HG02884 (cell line): Measurements from ENCODE around the gene BDKRB1.

ENCODE experiments used
- ATAC-seq: cut with Tn5 transposase; IDR thresholded peaks from one replicate; pipeline ENCODE4 v1.9.1; 2021; ENCODE audit warnings: mild to moderate bottlenecking, moderate library complexity; ENCODE audit not compliant: unreplicated experiment

Gene BDKRB1

DNA sequence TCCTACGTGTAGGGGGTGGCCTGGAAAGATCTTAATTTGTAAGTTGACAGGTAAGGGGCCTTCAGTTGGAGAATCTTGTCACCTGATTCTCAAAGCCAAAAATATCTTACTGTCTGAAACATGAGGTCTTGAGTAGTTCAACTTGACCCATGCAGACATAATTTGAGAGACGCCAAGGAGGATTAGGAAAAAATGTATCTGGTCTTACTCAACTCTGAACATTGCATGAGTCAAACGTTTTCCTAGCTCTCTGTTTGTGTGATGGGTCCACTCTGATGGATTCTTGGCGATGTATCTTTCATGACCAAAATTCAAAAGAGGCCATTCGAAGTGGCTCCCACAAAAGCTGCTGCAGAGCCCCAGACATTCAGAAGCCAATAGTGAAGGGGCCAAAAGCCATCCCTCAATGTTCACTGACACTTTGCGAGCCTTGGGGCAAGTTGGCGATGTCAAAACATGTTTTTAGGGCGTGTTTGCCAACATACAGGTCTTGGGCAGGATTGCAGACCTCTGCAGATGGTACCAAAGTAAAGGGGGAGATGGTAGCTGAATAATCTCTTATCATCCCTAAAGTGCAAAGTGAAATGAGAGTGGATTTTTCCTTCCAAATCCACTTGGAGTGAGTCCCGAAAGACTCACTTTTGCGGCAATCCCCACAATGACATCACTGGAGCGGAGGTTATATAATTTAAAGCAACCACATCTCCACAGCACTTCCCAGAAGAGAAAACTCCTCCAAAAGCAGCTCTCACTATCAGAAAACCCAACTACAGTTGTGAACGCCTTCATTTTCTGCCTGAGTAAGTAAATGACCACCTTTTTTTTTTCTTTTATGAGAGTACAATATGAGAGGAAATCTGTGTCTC is at the start of gene BDKRB1:
BDKRB1 (plus strand) TSS at position 710 of the 866 bp plus-strand sequence. CDS start 7,473 bp downstream, outside the sequence.
- ATAC-seq, result no peak

DNA sequence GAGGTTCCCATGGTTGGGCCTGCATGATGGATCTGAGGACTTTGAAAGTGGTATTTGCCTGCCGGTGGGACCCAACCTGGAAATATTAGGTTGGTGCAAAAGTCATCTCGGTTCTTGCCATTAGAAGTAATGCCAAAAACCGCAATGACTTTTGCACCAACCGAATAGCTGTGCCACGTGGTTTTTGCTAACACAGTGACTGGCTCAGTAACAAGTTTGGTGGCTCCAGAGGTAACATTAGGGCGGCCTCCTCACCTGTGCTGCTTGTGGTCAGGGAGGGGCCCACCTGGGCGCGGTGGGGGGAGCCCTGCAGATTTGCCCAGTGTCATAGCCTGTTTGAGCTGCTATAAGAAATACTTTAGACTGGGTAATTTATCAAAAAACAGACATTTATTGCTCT is 49.5 kb upstream of the BDKRB1 start:
- ATAC-seq, result no peak

DNA sequence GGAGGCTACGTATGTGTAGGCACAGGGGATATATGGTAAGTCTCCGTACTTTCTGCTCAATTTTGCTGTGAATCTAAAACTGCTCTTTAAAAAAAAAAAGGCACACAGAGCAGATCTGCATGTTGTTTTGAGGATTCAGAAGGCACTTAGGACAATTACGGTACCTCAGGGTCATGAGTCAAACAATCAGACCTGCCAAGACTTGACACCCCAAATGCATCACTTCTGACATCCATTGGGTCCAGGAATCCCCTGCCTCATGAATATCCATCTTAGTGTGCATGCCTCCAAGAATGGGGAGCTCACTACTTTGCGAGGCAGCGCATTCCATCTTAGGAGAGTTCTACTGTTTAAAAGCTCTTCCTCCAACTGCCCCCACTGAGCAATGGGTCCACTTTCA is 48.3 kb upstream of the BDKRB1 start:
- ATAC-seq, result no peak

DNA sequence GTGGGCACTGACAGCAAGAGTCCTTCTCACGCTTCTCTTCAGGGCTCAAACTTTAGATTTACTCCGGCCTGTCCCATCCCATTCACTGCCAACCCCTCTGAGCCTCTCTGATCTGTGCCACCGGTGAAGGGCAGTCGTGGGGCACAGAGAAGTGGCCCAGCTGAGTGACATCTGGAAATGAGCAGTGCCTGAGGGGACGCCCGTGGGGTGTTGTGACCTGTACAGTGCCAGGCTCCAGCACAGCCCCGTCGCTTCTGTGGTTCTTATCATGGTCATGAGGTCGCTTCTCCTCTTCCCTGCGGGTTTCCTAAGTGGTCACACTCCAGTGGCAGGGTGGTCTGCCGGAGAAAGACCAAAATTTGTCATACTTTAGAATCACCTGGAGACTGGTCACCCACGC is 47.3 kb upstream of the BDKRB1 start:
- no peak for ATAC-seq

DNA sequence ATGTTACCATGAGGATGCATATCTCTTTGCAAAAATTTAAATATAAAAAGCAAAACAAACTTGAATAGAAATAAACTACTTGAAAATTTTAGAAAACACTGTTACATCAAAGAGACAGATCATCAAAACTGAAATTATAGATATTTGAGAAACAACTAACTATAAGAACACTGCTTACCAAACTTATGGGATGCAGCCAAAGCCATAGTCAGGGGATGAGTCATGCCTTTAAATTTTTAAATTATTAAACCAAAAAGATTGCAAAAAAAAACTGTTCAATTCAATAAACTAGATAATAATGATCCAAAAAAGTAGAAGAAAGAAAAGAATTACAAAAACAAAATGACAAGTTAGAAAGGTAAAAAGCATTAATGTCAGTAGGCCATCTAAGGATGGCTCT is 43.9 kb upstream of the BDKRB1 start:
- no peak for ATAC-seq

DNA sequence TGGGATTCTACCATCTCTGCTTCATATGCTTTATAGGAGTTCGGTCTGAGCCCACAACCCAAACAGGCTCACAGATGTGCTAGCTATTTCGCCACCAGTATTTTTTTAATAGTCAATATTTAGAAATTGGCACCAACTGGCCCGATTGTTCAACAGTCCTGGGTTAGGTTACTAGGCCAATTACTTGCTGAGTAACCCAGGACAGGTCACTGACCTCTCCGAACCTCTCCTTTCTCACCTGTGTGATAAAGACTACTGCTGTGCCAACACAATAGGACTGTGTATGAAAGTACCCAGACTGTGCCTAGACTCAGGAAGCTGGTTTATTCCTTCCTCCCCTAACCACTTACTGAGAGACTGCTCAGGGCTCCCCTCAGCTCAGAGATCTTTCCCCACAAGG is 43.1 kb upstream of the BDKRB1 start:
- no peak for ATAC-seq

DNA sequence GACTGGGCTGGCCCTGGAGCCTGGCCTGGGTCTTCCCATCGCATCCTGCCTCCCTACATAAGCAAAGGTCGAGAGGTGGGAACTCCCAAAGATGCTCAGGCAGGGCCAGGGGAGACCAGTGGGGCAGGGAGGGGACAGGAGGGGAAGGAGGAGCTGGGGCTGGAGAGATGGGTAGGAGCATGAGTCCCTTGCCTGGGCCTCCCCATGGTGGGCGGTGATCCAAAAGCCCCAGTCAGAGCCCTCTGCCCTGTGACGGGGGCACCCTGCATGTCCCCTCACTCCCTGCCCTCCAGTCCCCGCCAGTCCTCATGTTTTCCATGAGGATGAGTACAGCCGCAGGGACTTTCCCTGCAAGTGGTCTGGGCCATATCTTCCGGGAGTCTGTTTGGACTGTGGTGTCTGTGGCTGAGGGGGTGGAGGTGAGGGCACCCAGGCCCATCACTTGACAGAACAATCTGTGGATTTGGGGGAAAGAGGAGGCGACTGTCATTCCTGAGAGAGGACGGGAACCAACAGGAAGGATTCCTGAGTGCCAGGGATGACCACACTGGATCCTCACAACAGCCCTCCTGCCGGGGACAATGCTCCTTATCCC is 42.0 kb upstream of the BDKRB1 start:
- no peak for ATAC-seq

DNA sequence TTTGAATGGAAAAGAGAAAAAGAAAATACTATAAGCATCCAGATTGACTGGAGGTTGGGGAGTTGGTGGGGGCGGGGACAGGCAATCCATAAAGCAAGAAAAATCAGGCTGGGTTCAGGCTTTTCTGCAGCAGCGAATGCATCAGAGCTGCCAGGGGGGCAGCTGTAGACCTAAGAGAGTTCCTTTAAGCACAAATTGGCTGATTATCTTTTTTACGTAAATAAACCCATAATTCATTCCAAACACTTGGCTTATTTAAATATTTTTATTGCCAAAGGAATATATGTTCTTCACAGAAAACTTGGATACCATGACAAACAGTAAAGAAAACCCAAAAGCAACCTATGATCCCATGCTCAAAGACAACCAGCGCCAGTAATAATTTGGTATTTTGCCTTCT is 41.2 kb upstream of the BDKRB1 start:
- no peak for ATAC-seq

DNA sequence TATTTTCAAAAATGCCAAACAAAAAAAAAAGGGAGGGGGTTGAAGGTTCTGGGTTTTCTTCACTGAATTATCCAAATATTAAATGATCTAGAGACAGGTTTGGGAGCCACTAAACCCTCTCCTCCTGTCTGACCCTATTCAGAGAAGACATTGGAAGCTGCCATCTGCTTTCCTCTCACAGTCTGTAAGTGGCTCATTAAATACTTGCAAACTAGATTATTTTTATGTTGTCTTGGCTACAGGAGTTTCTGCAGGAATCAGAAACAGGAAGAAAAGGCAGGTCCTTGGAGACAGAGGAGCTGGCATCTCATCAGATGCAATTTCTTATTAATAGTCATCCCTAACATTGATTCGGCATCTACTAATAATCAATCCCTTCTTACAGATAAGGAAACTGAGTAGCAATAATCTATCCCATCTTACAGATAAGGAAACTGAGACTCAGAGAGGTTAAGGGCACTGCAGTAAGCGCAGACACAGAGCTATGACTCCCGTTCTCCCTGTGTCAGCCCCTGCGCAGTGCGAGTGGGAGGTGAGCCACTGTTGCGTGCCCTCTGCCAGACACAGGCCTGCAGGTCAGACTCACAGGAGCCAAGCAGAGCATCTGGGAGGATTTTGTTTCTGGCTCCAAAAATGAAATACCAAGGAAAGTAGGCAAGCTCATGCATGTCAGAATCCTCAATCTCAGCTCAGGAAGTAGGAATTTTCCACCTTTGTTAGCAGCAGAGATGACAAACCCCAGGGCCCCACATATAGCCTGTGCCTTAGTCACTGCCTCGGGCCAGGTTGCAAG is 40.4 kb upstream of the BDKRB1 start:
- ATAC-seq, result no peak

DNA sequence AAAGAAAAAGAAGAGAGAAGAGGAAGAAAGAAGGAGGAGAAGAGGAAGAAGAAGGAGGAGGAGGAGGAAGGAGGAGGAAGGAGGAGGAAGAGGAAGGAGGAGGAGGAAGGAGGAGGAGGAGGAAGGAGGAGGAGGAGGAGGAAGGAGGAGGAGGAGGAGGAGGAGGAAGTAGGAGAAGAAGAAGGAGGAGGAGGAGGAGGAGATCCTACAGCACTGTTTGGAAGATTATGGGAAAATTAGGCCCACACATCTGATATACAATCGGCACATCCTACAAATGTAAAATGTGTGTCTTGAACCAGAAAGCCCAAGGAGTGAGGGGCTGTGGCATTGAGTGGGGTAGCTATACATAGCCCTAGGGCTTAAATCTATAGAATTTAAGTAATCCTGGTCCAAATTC is 39.4 kb upstream of the BDKRB1 start:
- no peak for ATAC-seq

DNA sequence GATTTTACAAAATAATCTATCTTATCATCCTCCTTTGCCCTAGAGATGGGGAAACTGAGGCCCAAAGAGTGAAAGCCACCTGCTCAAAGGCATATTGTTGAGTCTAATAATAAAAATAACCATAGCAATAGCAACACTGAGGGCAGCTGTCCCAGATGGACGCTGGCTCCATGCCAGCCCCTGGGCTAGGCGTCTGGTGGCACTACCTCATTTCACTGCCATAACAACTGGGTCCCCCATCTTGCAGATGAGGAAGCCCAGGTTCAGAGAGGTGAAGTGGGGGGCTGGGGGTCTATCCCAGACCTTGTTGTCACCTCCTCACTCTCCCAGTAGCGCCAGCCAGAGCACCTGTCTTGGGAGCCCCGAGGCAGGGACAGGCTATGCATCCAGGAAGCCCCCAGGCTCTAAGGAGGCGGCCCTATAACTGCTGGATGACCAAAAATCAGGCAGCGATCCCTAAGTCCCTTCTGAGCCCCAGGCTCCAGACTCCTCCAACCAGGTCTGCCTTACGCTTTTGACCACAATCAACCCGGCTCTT is 38.6 kb upstream of the BDKRB1 start:
- no peak for ATAC-seq

DNA sequence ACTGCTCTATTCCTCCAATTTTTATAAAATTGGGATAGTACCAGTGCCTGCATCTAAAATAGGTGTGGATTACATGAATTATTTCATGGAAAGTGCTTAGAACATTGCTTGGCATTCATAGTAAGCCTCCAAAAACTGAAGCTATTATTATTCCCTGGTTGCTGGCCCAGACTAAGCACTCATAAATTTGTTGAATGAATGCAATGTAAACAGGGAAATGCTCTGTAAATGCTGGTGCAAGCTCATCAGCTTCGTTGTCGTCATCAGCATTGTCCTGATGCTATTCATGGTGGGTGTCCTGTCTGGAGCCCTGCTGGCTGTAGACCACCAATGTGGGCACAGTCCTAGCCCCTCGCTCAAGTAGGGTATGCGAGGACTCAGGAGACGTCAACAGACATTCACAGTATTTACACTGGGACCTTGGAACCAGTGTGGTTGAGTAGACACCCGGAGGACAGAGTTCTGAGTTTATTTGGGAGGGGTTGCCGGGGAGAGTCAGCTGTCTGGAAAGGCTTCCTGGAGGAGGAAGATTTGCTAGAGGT is 34.8 kb upstream of the BDKRB1 start:
- no peak for ATAC-seq

DNA sequence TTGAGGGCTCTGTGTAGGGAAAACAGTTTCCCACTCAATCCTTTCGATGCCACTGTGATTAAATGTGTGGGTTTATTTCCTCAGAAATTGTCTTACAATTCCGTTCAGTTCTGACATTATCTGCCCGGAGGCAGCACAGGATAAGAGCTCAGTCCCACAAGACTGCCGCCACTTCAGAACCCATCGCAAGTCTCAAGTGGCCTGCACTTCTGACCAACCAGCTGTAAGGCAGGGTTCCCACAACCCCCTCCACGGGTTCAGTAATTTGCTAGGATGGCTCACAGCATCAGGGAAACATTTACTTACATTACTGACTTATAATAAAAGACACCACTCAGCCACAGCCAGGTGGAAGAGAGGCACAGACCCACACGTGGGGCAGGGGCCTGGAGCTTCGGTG is 34.2 kb upstream of the BDKRB1 start:
- no peak for ATAC-seq

DNA sequence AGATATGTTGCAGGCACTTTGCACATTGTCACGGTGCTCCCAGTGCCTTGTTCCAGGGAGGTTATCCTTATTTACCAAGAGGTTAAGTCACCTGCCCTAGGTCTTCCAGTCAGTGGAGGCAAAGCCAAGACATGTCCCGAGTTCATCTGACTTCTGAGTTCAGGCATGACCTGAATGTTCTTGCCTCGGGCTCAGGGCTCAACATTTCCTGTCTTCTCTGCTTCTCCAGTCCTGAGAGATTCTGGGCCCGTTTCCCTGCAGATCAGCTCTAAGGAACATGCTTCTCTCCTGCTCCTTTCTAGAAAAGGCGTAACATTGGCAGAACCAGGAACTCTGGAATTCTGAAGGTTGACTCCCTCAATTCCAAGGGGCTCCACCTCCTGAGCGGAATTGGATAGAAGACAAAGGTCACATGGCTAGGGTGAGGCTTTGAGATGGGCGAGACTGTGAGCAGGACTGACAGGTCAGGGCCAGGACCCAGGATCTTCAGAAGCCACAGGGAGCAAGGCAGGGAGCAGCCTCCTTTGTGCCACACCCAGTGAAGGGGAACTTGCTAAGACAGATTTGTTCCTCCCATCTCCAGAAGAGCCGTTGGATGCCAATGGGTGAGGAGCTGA is 31.4 kb upstream of the BDKRB1 start:
- no peak for ATAC-seq

DNA sequence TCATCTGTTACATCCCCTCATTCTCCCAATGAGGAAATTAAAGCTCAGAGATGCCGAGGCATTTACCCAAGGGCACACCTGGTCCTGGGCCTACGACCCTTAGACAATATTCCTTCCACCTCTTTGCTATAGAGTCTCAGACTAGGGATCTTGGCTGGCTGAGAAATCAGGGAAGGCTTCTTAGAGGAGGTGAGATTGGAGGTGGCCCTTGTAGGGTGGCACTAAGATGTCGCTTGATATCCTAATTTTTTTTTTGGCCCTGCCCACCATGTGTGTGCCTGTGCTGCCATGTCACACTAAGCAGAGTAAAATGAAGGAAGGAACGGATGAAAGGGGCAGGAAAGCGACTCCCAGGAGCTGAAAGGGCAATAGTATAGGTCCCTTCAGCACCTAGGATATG is 30.8 kb upstream of the BDKRB1 start:
- no peak for ATAC-seq

DNA sequence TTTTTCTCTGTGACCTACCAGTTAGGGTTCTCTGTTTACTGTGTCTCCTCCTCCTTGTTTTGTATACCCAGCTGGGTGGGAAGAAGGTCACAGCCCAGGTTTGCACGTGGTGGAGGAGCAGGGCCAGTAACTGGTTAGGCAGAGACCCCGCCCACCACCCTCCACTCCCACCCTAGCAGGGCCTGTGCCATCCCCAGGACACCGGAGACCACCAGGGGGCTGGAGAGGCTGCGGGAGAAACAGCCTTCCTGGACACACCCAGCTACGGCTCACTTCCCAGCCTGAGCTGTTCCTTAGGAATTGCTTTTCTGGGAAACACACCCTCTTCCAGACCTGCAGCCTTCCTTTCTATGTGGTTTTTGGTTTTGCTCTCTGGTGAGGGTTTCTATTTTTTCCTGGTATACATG is 30.3 kb upstream of the BDKRB1 start:
- ATAC-seq, result no peak

DNA sequence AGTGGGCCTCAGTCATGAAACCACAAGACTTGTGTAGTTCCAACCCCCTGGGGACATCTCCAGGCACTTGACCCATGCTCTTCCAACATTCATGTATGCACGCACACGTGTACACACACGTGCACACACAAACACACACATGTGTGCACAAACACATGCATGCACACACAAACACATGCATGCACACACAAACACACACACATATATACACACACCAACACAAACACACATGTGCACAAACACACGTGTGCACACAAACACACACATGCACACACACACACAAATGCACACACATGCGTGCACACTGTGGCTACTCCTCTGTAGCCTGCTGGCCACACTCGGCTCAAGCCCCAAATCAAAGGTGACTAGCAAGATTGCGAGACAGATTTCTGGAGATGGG is 28.6 kb upstream of the BDKRB1 start:
- no peak for ATAC-seq

DNA sequence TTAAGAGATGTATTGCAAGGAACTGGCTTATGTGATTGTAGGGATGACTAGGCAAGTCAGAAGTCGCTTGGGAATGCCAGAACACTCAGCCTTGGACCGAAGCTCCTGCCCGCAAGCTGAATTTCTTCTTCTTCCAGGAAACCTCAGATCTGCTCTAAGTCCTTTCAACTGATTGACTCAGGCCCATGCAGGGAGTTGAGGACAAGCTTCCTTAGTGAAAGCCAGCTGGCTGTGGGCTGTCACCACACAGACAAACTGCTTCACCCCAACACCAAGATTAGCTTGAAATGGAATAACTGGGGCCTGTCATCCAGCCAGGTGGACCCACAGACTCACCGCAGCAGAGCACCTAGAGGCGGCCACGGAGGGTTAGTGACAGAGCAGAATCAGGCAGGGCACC is 26.7 kb upstream of the BDKRB1 start:
- ATAC-seq, result no peak

DNA sequence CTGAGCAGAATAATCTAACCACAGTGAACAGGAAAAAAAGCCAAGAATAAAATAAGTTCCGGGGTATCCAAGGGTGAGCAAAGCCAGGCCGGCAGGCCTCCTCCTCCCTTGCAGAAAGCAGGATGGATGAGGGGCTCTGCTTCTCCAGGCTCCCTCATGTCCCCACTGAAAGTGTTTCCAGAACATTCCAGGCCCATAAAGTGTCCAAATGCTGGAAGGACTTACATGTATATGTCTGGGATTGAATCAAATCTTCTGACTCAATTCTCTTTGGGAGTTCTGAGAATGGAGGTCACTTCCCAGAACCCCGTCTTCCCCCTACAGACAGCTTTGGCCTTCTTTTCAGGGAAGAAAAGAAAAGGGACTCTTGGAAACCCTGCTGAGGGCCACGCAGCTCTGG is 25.0 kb upstream of the BDKRB1 start:
- no peak for ATAC-seq

DNA sequence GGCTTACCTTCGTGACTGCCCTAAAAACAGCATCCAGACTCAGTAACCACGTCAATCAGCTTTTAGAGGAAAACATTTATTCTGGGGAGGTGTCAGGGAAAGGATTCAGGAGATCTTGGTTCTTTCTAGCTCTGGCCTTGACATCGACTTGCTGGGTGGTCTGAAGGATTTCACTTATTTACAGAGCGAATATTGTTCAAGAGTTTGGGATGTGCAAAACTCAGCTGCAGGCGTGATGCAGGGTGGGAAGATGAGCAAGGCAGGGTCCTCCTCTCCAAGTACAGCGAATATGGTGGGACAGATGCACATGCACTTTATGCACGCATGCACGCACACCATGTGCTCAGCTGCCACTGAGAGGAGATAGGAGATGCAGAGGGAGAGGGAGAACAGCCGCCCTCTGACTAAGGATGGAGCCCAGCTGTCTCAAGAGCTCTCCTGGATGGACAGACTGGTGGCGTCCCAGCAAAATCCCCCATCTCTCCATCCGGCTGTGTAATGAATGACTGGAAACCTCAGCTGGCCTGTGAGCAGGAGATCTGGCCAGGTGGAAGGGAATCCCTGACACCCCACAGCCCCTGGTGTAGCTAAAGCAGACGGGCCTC is 24.4 kb upstream of the BDKRB1 start:
- ATAC-seq, result no peak
